Stimulated activated CD4-positive, alpha-beta T cell treated with anti-CD3 and anti-CD28 coated beads, Interleukin-1b, Interleukin-23, amount 100 ng/mL, for 48 hours (primary cell): Measurements from ENCODE around the gene FBXO44.

ENCODE experiments used
- DNase-seq: peaks from one replicate; pipeline ENCODE4 v3.0.0-alpha.2; 2020

The FBXO44 gene

GRCh38 chr1:11691928-11692711, 37.4 kb downstream of the FBXO44 start:
- DNase-seq = no peak

- peak; percentile 39 for DNase-seq
Observed at GRCh38 chr1:11693024-11693590, 38.4 kb downstream of the FBXO44 start.

- DNase-seq = no peak
Observed at GRCh38 chr1:11693917-11694316, 39.2 kb downstream of the FBXO44 start.

GRCh38 chr1:11695861-11696260, 41.2 kb downstream of the FBXO44 start:
- no peak for DNase-seq

- no peak for DNase-seq
Observed at GRCh38 chr1:11697188-11697892, 42.7 kb downstream of the FBXO44 start.

DNA sequence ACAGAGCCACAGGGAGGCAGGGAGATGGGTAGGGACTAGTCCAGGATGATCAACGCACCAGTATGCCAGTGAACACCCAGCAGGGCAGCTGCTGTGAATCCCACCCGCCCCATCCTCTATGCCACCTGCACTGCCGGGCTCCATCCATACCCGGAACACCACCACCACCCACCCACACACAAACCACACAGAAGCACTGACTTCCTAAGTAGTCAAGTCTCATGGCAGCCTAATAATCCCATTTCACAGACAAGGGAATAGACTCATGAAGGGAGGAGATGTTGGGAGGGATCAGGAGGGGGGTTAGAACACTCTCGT, 43.2 kb downstream of the FBXO44 start:
- DNase-seq = no peak

GRCh38 chr1:11700601-11701467, 46.2 kb downstream of the FBXO44 start:
- DNase-seq = no peak

DNA sequence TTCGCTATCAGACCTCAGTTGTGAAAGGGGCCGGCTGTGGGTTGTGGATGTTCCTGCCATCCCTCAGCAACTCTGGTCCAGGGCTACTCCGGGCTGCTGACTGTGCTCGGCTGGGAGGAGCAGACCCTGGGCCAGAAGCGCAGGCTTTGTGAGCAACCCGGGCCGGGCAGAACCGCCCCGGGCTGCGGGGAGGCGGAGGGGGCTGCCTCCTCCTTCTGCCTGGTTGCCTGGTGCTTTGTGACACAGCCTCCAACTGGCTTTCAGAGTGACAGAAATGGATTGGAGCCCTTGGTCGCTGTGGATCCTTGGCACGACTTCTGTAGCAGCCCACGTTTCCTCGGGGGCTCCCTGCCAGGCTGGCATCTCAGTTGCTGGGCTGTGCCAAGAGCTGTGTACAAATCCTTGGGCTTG, 46.9 kb downstream of the FBXO44 start:
- DNase-seq = no peak

- no peak for DNase-seq
Observed at GRCh38 chr1:11701981-11702803, 47.5 kb downstream of the FBXO44 start.

DNA sequence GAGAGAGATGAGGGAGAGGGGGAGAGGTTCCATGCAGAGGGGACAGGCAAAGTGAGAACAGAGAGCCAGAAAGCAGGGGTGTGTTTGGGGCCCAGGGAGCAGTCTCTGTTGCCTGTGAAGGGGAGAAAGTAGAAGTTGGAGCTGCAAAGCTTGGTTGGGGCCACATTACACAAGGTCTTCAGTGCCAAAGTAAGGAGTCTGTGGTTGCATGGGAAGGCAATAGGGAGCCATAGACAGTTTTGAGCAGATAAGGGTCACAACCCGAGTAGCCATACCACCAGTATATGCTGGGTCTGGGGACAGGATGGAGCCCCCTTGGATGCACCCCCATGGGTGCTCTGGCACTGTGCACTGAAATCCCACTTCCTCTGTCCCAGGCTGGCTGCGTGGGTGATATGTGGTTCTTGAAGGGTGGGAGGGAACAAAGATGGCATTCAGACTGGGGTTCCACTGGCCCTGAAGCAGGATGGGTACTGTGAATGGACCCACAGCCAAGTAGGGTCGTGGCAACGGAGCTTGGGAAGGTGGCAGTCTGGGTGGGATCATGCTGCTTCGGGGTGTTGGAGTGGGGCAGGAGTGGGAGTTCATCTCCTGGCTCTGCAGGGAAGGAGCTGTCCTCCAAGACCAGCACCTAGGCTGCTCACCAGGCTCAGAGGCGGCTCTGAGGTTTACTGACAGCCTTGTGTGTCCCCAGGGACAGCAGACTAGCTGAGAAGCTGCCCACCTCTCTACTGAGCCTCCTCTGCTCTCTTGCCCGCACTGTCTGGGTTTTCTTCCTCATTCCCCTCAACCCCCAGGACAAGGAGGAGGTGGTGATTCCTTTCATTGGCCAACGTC, 48.9 kb downstream of the FBXO44 start:
- DNase-seq = no peak

DNA sequence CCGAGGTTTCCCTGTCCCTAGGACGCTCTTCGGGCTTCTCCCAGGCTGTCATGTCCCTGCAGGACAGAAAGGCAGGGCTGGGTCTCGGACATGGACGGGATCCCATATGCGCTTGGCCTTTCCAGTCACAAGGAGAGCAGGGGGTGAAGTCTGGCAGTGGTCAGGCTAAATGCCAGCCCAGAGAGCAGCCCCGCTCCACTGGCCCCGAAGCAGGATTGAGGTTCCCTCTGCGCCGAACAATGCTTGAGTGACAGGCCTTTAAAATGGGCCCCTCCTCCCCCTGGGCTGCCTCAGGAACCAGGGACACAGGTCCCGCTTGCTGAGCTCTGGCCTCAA, 49.5 kb downstream of the FBXO44 start:
- DNase-seq = no peak

DNA sequence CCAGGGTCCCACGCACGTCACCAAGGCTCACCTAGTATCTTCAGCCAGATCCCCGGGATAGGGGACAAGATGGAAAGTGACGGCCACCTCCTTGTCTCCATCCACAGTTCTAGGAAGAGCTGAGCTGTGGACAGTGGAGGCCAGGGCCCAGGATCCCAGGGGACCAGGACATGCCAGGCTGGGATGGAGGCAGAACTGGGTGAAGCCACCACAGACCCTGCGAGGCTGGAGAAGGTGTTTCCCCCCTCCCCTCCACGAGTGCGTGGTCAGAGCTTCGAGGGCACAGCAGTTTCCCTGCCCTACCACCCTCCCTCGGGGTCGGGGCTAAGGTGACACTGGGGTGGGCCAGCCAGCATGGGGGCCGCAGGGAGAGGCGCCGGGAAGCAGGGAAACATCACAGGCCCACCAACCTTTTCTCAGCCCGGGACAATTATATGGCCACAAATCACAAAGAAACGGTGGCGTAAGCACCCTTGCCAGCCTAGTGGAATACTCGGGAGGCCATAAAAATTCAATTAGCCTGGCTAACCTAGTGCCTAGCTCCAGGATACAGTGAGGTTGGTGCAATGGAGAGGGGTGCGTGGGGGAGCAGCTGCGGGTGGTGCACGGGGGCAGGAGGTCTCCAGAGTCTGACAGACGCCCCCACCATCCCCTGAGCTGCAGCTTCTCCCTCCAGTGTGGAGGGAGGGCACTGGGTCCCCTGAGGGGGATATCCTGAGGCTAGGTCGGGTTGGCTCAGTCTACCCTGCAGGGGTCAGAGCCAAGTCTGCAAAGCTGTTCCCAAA, 50.2 kb downstream of the FBXO44 start:
- DNase-seq = no peak

DNA sequence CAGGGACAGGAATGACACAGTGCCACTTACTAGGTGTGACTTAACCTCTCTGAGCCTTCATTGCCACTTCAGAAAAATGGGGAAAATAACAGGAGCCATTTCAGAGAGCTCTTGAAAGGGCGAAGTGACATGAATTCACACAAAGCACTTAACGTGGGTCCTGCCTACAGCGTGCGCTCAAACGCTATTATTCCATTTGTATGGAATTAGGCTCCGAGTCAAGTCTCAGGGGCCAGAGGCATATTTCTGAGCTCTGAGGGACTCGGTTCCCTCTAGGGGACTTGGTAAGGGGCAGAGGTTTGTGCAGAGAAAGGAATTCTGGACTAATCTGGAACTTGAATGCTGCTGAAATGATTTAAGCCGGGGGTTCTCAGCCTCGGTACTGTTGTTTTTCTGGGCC, 50.9 kb downstream of the FBXO44 start:
- DNase-seq = no peak

GRCh38 chr1:11706292-11706691, 51.6 kb downstream of the FBXO44 start:
- no peak for DNase-seq

GRCh38 chr1:11707621-11708276, 53.1 kb downstream of the FBXO44 start:
- DNase-seq = no peak

GRCh38 chr1:11708554-11709350, 54.1 kb downstream of the FBXO44 start:
- DNase-seq = no peak

GRCh38 chr1:11711490-11711889, 56.8 kb downstream of the FBXO44 start:
- no peak for DNase-seq

GRCh38 chr1:11712285-11712684, 57.6 kb downstream of the FBXO44 start:
- DNase-seq = no peak
